Astrocyte (in vitro differentiated cells and primary cell): ENCODE measurements around the gene TTC9B. TPM values are rescaled to one million over a fixed set of nuclear protein-coding genes. Genes with fewer than 3 reads are reported as not detected.

ENCODE experiments used
- DNase-seq: peaks from one replicate; pipeline ENCODE4 v3.0.0-alpha.2; 2010; ENCODE audit warnings: low read depth
- FAIRE-seq: peaks from 2 replicates; lab custom pipeline; 2011; peaks lifted over from hg19 to GRCh38; lab: Jason Lieb, UNC
- H2AFZ ChIP-seq: 2 replicates; pipeline ENCODE4 v1.6.0; 2012; ENCODE audit warnings: low read depth, low read length, inconsistent platforms
- H3K27ac ChIP-seq: 2 replicates; pipeline ENCODE4 v1.5.1; 2011; ENCODE audit warnings: low read depth, low read length, inconsistent platforms
- H3K27me3 ChIP-seq: 2 replicates; pipeline ENCODE4 v1.6.0; 2011; ENCODE audit warnings: low read length, inconsistent platforms; ENCODE audit not compliant: insufficient read depth
- H3K36me3 ChIP-seq: 2 replicates; pipeline ENCODE4 v1.5.1; 2011; ENCODE audit warnings: low read length, inconsistent platforms; ENCODE audit not compliant: insufficient read depth
- H3K4me1 ChIP-seq: 2 replicates; pipeline ENCODE4 v1.5.1; 2011; ENCODE audit warnings: low read length, inconsistent platforms; ENCODE audit not compliant: insufficient read depth
- H3K4me2 ChIP-seq: 2 replicates; pipeline ENCODE4 v1.6.0; 2012; ENCODE audit warnings: low read length, inconsistent platforms
- H3K4me3 ChIP-seq: 2 replicates; pipeline ENCODE4 v1.5.1; 2011; ENCODE audit warnings: low read depth, mild to moderate bottlenecking, low read length, inconsistent platforms; ENCODE audit not compliant: insufficient read depth
- H3K79me2 ChIP-seq: 2 replicates; pipeline ENCODE4 v1.6.0; 2012; ENCODE audit warnings: mild to moderate bottlenecking, low read length, inconsistent platforms; ENCODE audit not compliant: insufficient read depth
- H3K9ac ChIP-seq: 2 replicates; pipeline ENCODE4 v1.6.0; 2012; ENCODE audit warnings: mild to moderate bottlenecking, low read length, inconsistent platforms
- H3K9me3 ChIP-seq: 2 replicates; pipeline ENCODE4 v1.5.1; 2012; ENCODE audit warnings: low read depth, mild to moderate bottlenecking, low read length, inconsistent platforms; ENCODE audit not compliant: insufficient read depth
- H4K20me1 ChIP-seq: 2 replicates; pipeline ENCODE4 v1.6.0; 2012; ENCODE audit warnings: low read length, inconsistent platforms; ENCODE audit not compliant: insufficient read depth
- H3K27ac Mint-ChIP-seq: one replicate; pipeline ENCODE4 v1.8.0; 2021; ENCODE audit warnings: mild to moderate bottlenecking, mixed read lengths; ENCODE audit not compliant: unreplicated experiment
- H3K27me3 Mint-ChIP-seq: one replicate; pipeline ENCODE4 v1.8.0; 2021; ENCODE audit warnings: low read depth, mixed read lengths; ENCODE audit not compliant: unreplicated experiment
- H3K36me3 Mint-ChIP-seq: one replicate; pipeline ENCODE4 v1.8.0; 2021; ENCODE audit warnings: low read depth, mixed read lengths; ENCODE audit not compliant: unreplicated experiment
- H3K4me1 Mint-ChIP-seq: one replicate; pipeline ENCODE4 v1.8.0; 2021; ENCODE audit warnings: low read depth, mixed read lengths; ENCODE audit not compliant: unreplicated experiment
- H3K4me3 Mint-ChIP-seq: one replicate; pipeline ENCODE4 v1.8.0; 2021; ENCODE audit warnings: mild to moderate bottlenecking, moderate library complexity, mixed read lengths; ENCODE audit not compliant: unreplicated experiment
- H3K9me3 Mint-ChIP-seq: one replicate; pipeline ENCODE4 v1.8.0; 2021; ENCODE audit warnings: mild to moderate bottlenecking, mixed read lengths; ENCODE audit not compliant: unreplicated experiment
- EZH2 ChIP-seq: IDR thresholded peaks from 2 replicates; pipeline ENCODE4 v1.6.1; 2012; ENCODE audit warnings: mild to moderate bottlenecking, low read length, inconsistent platforms; ENCODE audit not compliant: insufficient read depth
- total RNA-seq: library from RNA; stranded (reverse); gene quantifications from 2 replicates; pipeline ENCODE4 v1.2.1, GENCODE V29; 2021
- TF ChIP-seq, protein P1 (sequence below): IDR thresholded peaks from 2 replicates; pipeline ENCODE4 v1.5.1; 2011; ENCODE audit warnings: low read depth, mild to moderate bottlenecking, inconsistent platforms, low read length, moderate library complexity; ENCODE audit not compliant: insufficient read depth

Gene TTC9B
- total RNA-seq, 1 donor from 2014 or later: not detected

DNA sequence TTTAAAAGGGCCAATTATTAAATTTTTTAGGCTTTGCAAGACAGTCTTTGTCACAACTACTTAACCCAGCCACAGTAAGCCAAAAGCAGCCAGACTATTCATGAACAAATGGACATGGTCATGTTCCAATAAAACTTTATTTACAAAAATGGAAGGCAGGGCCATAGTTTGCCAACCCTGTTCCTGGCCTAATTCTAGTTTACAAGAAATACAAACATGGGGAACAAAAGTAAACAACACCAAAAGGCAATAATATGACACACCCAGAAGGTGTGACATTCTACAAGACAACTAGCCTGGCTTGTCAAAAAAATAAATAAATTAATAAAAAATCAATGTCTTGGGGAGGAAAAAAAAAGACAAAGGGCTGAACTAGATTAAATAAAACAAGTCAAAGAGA is 33.1 kb upstream of the TTC9B start:
- no peak overlapping the region for H3K27ac Mint-ChIP-seq
- FAIRE-seq: no peak
- TF ChIP-seq, protein P1, sequence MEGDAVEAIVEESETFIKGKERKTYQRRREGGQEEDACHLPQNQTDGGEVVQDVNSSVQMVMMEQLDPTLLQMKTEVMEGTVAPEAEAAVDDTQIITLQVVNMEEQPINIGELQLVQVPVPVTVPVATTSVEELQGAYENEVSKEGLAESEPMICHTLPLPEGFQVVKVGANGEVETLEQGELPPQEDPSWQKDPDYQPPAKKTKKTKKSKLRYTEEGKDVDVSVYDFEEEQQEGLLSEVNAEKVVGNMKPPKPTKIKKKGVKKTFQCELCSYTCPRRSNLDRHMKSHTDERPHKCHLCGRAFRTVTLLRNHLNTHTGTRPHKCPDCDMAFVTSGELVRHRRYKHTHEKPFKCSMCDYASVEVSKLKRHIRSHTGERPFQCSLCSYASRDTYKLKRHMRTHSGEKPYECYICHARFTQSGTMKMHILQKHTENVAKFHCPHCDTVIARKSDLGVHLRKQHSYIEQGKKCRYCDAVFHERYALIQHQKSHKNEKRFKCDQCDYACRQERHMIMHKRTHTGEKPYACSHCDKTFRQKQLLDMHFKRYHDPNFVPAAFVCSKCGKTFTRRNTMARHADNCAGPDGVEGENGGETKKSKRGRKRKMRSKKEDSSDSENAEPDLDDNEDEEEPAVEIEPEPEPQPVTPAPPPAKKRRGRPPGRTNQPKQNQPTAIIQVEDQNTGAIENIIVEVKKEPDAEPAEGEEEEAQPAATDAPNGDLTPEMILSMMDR: no peak
- no peak for TF ChIP-seq EZH2
- DNase-seq: no peak
- Histone ChIP-seq H4K20me1 (peaks cover 69% of the 10 kb centered on the region), H3K27me3 (no peaks in the 10 kb centered on the region), H3K4me1 (no peaks in the 10 kb centered on the region), H2AFZ (no peak overlapping the region), H3K9me3 (no peaks in the 10 kb centered on the region), H3K79me2 (peaks cover 13% of the 10 kb centered on the region), H3K4me2 (no peak overlapping the region), H3K4me3 (no peak overlapping the region), H3K9ac (no peak overlapping the region), H3K36me3 (peaks cover 8% of the 10 kb centered on the region), H3K27ac (no peak overlapping the region)
- no peaks in the 10 kb centered on the region for H3K9me3 Mint-ChIP-seq
- H3K27me3 Mint-ChIP-seq: no peaks in the 10 kb centered on the region
- no peak overlapping the region for H3K4me3 Mint-ChIP-seq
- H3K4me1 Mint-ChIP-seq: peaks cover 6% of the 10 kb centered on the region
- H3K36me3 Mint-ChIP-seq: peaks cover 22% of the 10 kb centered on the region

DNA sequence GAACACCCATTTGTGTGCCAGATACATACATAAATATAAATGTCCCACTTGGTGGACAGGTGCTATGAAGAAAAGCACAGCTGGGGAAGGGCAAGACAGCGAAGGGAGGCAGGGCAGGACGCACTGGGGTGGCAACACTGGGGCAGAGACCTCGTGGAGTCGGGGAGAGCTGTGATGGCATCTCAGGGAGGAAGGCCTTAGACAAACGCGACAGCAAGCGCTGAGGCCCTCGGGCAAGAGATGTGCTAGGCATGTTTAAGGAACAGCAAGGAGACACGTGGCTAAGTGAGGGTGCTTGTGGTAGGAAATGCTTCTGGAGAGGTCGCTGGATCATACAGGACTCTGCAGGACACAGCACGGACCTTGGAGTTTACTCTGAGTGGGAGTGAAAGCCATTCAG is 31.6 kb upstream of the TTC9B start:
- H3K27me3 Mint-ChIP-seq: no peaks in the 10 kb centered on the region
- H3K4me3 ChIP-seq: no peak overlapping the region
- TF ChIP-seq, protein P1: no peak
- TF ChIP-seq EZH2: no peak
- H3K4me1 ChIP-seq: no peaks in the 10 kb centered on the region
- no peak overlapping the region for H3K27ac ChIP-seq
- H3K79me2 ChIP-seq: peaks cover 21% of the 10 kb centered on the region
- no peak for FAIRE-seq
- peak overlapping the region; percentile 2 for H3K4me3 Mint-ChIP-seq
- no peaks in the 10 kb centered on the region for H3K9me3 Mint-ChIP-seq
- no peak overlapping the region for H3K4me2 ChIP-seq
- no peaks in the 10 kb centered on the region for H3K27me3 ChIP-seq
- H3K36me3 ChIP-seq: peaks cover 5% of the 10 kb centered on the region
- no peak overlapping the region for H2AFZ ChIP-seq
- peaks cover 6% of the 10 kb centered on the region for H3K4me1 Mint-ChIP-seq
- no peak for DNase-seq
- no peaks in the 10 kb centered on the region for H3K9me3 ChIP-seq
- no peak overlapping the region for H3K9ac ChIP-seq
- peak overlapping the region; percentile 13 for H3K27ac Mint-ChIP-seq
- H3K36me3 Mint-ChIP-seq: peaks cover 12% of the 10 kb centered on the region
- peaks cover 67% of the 10 kb centered on the region for H4K20me1 ChIP-seq

DNA sequence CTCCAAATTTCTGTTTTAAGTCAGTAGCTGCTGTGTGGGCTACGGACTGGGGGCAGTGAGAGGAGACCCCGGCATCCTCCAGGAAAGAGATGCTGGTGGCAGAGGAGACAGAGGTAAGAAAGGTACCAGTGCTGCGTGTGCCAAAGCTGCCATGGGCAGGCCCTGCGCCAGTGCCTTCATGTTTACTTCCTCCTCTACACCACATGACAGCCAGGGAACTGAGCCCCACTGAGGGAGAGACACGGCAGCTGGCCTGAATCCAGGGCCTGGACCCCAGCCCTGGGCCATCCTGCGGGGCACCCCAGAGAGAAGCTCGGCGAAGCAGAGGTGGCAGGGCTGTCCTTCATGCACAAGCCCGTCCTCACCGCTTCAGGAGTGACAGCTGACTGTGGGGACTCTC is 31.0 kb upstream of the TTC9B start:
- DNase-seq (no peak), FAIRE-seq (no peak)
- H3K9me3 ChIP-seq: no peaks in the 10 kb centered on the region
- H3K36me3 ChIP-seq: peaks cover 5% of the 10 kb centered on the region
- no peak overlapping the region for H2AFZ ChIP-seq
- Mint-ChIP-seq H3K4me3 (no peak overlapping the region), H3K27ac (no peak overlapping the region), H3K4me1 (peaks cover 6% of the 10 kb centered on the region), H3K9me3 (no peaks in the 10 kb centered on the region), H3K36me3 (peaks cover 13% of the 10 kb centered on the region), H3K27me3 (no peaks in the 10 kb centered on the region)
- H3K27me3 ChIP-seq: no peaks in the 10 kb centered on the region
- H3K4me2 ChIP-seq: no peak overlapping the region
- H3K27ac ChIP-seq: no peak overlapping the region
- no peak overlapping the region for H3K9ac ChIP-seq
- H3K4me1 ChIP-seq: no peaks in the 10 kb centered on the region
- peaks cover 23% of the 10 kb centered on the region for H3K79me2 ChIP-seq
- H4K20me1 ChIP-seq: peaks cover 71% of the 10 kb centered on the region
- no peak for TF ChIP-seq EZH2
- TF ChIP-seq, protein P1: no peak
- no peak overlapping the region for H3K4me3 ChIP-seq
